GM15510 (cell line): ENCODE measurements around the gene HDAC7.

ENCODE experiments used
- POLR2A ChIP-seq: IDR thresholded peaks from 3 replicates; pipeline ENCODE4 v1.6.1; 2011; ENCODE audit warnings: borderline replicate concordance; ENCODE audit not compliant: insufficient read length; ENCODE audit errors: extremely low read depth

Gene HDAC7

DNA sequence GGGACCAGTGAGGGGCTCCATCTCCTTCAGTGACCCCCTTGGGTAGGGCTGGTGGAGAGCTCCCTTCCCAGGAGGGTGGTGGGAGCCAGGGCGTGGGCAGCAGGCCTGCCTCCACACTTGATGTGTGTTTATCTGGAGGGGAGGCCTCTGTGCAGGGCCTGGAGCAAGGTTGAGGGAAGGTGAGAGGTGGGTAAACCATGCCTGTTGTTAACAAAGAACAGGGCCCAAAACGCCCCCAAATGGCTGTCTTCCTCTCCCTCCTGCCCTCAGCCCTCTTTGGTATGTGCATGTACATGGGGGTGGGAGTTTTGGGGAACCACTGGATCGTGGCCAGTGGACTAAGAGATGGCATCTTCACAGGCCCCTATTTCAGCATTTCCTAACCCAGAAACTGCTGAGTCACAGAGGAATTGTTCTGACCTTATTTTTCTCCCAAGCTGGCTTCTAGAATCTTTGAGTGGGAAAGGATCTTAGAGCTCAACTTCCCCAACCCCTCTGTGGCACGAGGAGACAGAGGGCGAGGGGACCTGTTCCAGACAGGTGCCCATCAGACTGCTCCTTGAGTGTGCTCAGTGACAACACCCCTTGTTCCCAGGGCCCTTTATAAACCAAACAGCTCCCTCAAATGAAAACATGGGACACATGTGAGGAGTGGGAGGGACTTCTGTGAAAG lies 43.1 kb downstream of the HDAC7 start:
- TF ChIP-seq POLR2A = no peak

DNA sequence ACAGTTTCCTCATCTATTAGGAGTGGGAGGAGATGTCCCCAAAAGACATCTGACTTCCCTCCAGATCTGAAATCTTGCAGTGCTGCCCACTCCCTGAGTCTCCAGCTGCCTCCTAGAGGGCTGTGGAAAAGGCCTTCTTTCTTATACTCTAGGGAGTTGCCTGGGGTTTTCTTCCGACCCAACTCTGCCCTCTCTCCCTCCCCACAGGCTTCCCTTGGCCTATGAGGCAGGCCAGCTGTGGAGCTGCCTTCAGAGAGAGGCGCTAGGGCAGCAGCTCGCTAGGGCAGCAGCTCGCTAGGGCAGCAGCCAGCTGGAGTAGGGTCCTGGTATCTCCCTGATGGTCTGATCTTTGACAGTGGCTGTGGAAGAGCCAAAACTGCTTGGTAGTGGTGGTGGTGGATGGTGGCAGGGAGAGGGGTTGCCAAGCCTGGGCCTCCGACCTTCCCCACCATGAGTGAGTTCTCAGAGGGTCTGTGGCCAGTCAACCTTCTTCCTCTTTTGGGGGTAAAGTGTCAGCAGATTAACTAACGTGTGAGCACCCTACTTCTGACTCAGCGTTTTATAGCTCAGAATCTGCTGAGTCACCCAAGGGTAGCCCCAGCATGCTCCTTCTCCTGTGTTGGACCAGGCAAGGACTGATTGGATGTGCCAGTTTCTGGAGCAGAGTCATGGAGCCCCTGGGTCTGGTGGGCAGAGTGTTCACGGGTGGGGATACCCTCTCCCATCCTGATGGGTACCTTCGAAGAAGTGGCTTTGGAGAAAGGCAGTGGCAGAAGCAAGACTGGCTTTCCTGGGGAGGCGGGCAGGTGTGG lies 44.4 kb downstream of the HDAC7 start:
- TF ChIP-seq POLR2A = no peak

DNA sequence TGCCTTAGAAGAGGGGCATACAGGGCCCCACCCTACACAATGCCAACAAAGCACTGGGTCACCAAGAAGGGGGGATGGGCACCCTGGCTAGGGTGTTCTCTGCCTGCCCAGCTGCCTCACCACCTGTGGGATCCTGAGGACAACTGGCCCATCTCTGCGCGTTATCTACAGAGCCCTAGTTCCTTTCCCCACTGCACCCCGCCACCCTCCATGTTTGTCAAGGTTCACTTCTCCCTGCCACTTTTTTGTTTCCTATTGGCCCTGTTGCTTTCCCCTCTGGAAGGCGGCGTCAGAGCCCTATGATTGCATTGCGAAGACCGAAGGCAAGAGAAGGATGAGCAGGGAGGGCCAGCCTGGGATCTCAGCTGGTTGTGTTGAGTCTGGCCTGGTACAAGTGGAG lies 45.0 kb downstream of the HDAC7 start:
- TF ChIP-seq POLR2A = no peak

DNA sequence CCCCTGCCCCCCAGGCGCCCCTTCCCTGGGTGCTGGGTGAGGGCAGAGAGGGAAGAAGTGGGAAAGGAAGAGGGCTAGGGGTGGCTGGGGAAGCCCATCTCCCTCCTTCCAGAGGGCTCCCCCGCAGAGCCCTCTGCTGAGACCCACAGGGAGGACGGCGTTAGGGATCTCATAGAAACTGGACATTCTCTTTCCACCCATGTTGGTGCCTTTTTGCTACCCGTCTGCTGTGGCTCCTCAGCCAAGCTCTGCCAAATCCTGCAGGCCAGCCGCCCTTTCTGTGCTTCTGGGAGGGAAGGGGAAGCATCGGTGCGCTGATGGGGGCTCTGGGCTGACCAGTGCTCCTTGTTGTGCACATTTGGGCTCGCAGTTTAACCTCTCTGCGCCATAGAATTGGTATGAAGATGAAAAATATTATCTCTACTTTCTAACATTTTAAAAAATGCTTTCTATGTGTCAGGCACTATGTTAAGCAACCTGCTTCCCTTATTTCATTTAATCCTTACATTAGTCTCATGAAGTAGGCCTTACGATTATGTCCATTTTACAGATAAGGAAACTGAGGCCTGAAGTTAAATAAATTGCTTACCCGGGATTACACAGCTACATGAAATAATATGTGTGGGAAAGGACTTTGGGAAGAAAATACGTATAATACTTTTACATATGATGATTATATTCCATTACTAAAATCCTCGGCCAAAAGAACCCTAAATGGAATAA lies 45.7 kb downstream of the HDAC7 start:
- no peak for TF ChIP-seq POLR2A

DNA sequence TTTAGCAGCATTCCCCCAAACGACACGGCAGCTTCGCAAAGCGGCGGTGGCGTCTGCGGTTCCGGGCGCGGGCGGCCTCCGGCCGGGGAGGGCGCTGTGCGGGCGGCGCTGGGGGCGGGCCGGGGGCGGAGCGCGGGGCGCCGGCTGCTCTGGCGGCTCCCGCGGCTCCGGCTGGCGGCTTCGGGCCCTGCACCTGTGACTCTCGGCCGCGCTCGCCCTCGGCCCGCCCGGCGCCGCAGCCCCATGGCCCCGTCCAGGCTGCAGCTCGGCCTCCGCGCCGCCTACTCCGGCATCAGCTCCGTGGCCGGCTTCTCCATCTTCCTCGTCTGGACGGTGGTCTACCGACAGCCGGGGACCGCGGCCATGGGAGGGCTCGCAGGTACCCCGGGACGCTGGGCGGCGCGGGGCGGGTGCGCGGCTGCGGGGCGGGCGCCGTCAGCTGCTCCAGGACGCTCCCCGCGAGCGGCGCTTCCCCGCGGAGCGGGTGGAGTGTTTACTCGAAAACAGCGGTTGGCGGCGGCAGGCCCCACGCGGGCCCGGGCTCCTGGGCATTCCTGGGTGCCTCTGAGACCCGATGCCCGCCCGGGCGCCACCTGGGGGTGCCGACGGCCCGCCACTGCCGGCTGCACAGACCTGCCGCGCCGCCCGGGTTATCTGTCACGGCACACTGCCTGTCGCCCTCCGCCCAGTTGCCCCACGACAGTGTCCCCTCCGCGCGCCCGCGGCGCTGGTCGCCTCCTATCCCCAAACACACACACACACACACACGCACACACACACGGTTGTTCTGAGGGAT lies 46.4 kb downstream of the HDAC7 start, which contains the start of gene SLC48A1:
Gene SLC48A1 (plus strand): TSS at position 177 of the 796 bp plus-strand sequence. CDS start 67 bp downstream, at position 244.
- TF ChIP-seq POLR2A = peak; percentile 43

DNA sequence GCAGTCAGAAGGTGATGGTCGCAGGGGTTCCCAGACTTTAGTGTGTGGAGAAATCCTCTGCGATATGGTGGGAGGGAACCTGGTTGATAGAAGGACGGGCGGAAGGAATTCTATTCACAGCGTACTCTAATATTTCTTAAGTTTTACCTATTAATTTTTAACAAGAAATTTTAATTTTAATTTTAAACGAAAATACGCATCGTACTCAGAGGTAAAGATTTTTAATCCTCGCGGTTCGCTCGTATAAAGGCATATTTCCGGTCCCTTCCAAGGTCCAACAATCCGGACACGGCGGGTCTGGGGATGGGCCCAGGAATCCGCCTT lies 47.0 kb downstream of the HDAC7 start:
- TF ChIP-seq POLR2A = no peak

DNA sequence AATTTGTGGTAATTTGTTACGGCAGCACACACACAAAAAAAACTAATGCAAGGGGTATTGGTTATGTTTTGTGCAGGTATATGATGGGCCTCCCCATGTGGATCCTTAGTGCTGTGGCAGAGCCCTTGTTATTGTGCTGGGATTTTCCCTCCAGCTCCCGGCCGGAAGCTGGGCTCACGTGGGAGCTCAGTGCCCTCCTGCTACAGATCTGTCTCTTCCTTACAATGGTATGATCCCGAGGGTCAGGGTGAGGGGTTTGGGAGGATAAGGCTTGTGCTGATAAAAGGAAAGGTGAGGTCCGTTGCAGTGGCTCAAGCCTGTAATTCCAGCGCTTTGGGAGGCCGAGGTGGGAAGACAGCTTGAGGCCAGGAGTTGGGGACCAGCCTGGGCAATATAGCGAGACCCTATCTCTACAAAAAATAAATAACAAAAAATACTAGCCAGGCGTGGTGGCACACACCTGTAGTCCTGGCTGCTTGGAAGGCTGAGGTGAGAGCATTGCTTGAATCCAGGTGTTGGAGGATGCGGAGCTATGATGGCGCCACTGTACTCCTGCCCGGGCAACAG lies 47.5 kb downstream of the HDAC7 start:
- TF ChIP-seq POLR2A = no peak

DNA sequence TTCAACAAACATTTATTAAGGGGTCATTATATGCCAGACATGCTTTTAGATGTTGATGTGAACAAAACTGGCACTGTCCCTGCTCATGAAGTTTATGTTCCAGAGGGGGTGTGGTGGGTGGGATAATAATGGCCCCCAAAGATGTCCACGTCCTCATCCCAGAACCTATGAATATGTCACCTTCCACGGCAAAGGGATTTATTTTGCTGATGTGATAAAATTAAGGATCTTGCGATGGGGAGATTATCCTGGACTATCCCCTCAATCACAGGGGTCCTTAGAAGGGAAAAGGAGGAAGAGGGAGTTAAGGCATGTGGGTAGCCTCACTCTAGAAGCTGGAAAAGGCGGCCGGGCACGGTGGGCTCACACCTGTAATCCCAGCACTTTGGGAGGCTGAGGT lies 48.4 kb downstream of the HDAC7 start:
- TF ChIP-seq POLR2A = no peak

DNA sequence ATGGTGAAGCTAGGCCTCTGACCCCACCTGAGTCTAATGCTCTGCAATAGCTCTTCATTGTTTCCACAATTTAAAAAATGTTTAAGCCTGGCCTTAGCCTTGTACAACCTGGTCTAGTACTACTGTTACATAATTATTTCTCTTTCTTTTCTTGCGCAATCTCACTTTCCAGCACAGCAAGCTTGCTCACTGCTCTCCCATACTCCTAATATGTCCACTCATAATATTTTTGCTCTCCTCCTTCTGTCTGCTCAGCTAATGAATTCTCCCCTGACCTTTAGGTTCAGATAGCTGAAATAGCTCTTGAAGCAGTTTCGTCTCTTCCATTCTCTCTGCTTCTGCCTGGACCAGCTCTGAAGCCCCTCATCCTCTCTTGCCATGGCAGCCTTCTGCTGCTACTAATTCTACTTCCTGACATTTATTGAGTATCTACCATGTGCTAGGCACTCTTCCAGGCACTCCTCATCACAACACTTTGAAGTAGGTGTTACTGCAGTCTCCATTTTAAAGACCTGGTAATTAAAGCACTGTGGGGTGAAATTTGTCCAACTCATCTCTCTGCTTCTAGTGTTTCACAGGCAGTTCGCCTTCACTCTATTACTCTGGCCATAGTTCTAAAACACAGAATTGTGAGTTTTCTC lies 49.5 kb downstream of the HDAC7 start:
- TF ChIP-seq POLR2A = no peak

DNA sequence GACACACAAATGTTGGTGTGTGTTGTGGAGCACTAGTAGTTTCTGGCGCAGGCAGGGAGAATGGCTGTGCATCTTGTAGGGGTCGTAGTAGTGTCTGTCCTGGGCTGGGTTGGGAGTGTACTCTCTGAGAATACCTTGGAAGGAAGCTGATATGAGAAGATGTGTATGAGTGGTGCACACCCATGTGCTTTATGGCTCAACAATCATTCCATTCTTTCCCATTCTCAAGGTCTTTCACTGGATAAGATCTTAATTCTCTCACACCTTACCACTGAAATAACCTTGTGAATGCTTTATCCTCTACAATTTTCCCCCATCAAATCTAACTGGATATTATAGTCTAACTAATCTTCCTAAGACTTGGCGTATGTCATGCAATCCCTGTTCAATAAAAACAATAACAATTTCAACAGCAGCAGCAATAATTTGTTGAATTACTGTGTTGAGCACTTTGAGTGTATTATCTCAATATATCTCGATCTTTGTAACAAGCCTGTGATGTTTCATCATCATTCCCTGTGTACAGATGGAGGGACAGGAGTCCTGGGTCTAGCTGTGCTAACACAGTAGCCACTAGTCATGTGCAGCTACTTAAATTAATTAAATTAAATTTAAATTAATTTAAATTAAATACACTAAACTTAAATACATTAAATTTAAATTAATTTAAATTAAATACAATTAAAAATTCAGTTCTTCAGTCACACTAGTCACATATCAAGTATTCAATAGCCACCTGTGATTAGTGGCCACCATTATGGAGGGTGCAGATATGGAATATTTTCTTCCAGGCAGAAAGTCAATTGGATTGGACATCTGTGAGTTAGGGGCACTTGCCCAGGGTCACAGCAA lies 50.2 kb downstream of the HDAC7 start:
- TF ChIP-seq POLR2A = no peak

DNA sequence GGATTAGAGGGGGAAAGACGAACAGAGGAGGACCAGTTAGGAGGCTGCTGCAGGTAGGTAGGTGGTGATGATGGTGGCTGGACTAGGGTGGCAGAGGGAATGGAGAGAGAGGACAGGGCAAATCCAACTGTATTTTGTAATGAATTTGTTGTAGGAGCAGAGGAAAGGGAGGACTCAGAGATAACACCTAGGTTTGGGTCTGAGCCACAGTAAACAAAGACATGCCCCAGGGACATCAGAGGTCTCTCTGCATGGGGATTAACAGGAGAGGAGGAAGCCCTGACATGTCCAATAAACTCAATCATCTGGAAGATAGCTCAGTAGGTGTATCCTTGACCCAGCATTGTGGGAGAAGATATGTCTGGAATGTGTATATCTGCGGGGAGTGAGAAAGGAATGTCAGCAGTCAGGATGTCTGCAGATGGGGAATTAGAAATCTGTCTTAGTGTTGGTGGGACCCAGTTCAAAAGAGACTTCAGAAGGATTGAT lies 51.3 kb downstream of the HDAC7 start:
- no peak for TF ChIP-seq POLR2A

DNA sequence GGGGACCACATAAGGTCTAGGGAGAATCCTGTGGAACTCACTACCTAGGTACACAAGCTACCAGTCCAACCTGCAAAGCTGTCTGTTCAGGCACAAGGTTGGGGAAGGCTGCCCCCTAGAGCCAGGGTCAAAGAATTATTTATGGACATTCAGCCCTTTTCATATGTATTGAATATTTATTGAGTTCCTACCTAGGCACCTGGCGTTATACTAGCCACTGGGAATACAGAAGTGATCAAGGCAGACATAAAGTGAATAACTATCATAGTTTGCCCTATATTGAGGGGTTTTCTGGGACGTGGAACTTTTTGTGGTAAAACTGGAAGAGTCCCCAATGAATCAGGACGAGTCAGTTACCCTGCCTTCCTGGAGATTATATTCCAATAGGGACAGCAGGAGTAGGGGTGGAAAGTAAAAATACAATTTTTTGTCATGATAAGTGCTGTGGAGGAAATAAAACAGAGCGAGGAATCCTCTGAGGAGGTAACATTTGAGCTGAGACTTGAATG lies 52.4 kb downstream of the HDAC7 start:
- no peak for TF ChIP-seq POLR2A
